Fibroblast of pulmonary artery (primary cell): ENCODE results near the gene NANS.
A peak's percentile ranks its signal among the peaks of the same experiment; 100 is the strongest.
"Not testable (repeated sequence)": the region's sequence is repeated elsewhere in the genome, so short reads cannot be mapped to it uniquely, and the experiment has no call there.

Source experiments
- DNase-seq: peaks from one replicate; pipeline ENCODE4 v3.0.0-alpha.2; 2010; ENCODE audit warnings: low read depth
- H3K4me3 ChIP-seq: replicated peaks from 2 replicates; pipeline ENCODE4 v1.5.1; 2011; ENCODE audit warnings: low read depth, mild to moderate bottlenecking, control low read depth, low read length, moderate library complexity
- TF ChIP-seq, protein P1 (sequence below): IDR thresholded peaks from 2 replicates; pipeline ENCODE4 v1.5.1; 2011; ENCODE audit warnings: mild to moderate bottlenecking, control low read depth, low read length, inconsistent platforms; ENCODE audit errors: missing control alignments

The NANS gene

DNA sequence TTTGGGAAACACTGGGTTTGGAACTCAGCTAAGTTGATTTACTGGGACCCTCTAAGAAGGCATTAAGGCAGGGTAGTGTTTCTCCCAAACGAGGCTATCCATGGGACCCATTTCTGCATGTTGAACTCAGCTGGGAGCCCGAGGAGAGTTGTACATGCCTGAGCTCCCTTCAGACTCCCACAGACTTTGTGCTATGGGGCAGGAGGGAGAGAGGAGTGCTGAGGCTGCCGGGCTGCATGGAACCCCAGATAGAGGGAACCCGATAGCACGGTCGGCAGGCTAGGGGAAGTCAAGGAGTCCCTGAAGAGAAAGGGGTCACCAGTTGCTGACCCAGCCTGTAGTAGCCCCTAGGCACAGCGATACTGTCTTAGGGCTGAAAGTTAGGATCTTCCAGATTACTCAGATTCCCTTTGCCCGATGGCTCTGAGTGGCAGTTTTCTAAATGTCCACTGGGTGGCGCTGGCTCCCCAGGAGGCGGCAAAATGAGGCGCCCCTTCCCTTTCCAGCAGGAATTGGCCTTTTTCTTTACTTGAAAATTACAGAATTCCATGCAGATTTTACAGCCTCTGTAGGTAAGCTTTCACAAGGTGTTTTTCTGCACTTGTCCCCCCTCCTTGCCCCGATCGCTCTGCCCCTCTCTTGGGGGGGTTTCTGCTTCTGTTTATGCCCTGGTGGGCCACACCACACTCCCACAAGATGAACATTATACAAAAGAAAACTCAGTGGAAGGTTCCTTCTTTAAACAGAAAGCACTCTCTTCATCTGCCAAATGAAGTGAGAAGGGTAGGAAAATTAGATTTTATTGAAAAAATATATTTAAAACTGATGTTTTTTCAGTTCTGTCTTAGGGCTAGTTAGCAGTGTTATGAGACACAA, 17.8 kb downstream of the NANS start:
- peak; percentile 71 for DNase-seq
- no peak overlapping the region for H3K4me3 ChIP-seq
- TF ChIP-seq, protein P1, sequence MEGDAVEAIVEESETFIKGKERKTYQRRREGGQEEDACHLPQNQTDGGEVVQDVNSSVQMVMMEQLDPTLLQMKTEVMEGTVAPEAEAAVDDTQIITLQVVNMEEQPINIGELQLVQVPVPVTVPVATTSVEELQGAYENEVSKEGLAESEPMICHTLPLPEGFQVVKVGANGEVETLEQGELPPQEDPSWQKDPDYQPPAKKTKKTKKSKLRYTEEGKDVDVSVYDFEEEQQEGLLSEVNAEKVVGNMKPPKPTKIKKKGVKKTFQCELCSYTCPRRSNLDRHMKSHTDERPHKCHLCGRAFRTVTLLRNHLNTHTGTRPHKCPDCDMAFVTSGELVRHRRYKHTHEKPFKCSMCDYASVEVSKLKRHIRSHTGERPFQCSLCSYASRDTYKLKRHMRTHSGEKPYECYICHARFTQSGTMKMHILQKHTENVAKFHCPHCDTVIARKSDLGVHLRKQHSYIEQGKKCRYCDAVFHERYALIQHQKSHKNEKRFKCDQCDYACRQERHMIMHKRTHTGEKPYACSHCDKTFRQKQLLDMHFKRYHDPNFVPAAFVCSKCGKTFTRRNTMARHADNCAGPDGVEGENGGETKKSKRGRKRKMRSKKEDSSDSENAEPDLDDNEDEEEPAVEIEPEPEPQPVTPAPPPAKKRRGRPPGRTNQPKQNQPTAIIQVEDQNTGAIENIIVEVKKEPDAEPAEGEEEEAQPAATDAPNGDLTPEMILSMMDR: peak; percentile 93

GRCh38 chr9:98075332-98075805, 18.8 kb downstream of the NANS start:
- peak; percentile 72 for DNase-seq
- H3K4me3 ChIP-seq: no peak overlapping the region
- TF ChIP-seq, protein P1: no peak

- not testable (repeated sequence) for H3K4me3 ChIP-seq, DNase-seq
Observed at GRCh38 chr9:98076514-98076890, 20.0 kb downstream of the NANS start.

GRCh38 chr9:98078895-98079294, 22.4 kb downstream of the NANS start:
- H3K4me3 ChIP-seq: no peak overlapping the region
- TF ChIP-seq, protein P1: no peak
- no peak for DNase-seq

DNA sequence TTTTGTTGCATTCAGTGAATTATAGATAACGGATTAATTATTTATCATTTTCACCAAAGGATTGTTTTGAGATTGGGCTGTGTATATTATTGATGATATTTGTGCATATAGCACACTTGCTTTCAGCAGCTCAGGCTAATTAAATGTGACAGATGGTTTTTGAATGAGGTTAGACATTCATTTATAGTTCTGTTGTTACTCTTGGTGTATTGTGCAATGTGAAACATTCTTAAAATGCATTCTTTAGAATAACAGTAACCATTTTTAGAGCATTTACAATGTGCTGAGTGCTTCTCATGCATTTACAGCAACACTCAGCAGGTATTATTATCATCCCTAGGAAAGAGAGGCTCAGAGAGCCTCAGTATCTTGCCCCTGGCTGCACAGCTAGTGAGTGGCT, 23.8 kb downstream of the NANS start:
- peak; percentile 41 for DNase-seq
- no peak overlapping the region for H3K4me3 ChIP-seq
- TF ChIP-seq, protein P1: no peak

DNA sequence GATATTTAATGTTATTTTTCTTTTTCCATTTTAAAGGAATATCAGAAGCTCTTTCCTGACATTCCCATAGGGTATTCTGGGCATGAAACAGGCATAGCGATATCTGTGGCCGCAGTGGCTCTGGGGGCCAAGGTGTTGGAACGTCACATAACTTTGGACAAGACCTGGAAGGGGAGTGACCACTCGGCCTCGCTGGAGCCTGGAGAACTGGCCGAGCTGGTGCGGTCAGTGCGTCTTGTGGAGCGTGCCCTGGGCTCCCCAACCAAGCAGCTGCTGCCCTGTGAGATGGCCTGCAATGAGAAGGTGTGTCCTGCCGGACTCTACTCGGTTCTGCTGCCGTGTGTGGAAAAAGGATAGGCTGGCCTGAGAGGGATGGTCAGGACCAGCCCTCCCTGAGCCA, 24.2 kb downstream of the NANS start:
- TF ChIP-seq, protein P1: no peak
- no peak for DNase-seq
- no peak overlapping the region for H3K4me3 ChIP-seq

- TF ChIP-seq, protein P1: no peak
- DNase-seq: peak; percentile 31
- no peak overlapping the region for H3K4me3 ChIP-seq
Observed at GRCh38 chr9:98081477-98082219, 25.1 kb downstream of the NANS start.
